ENCODE results near the gene PIGU.
"Not testable (repeated sequence)": the region's sequence is repeated elsewhere in the genome, so short reads cannot be mapped to it uniquely, and the experiment has no call there.

Gene PIGU

GRCh38 chr20:34706912-34707784 lies 30.3 kb upstream of the PIGU start:
- DNase-seq: no peak

GRCh38 chr20:34706302-34706875 lies 29.5 kb upstream of the PIGU start:
- DNase-seq: no peak

- no peak for DNase-seq
Observed at GRCh38 chr20:34705397-34706301, 28.8 kb upstream of the PIGU start.

- no peak for DNase-seq
Observed at GRCh38 chr20:34705008-34705396, 28.1 kb upstream of the PIGU start.

GRCh38 chr20:34704177-34705007 lies 27.5 kb upstream of the PIGU start, which contains the start of gene TP53INP2:
TSS of gene TP53INP2 (plus strand) at chr20:34704344. CDS start at chr20:34708740, 4,396 bp downstream.
- DNase-seq: peak; percentile 73

- DNase-seq: no peak
Observed at GRCh38 chr20:34703424-34704176, 26.7 kb upstream of the PIGU start.

- no peak for DNase-seq
Observed at GRCh38 chr20:34703061-34703423, 26.1 kb upstream of the PIGU start.

GRCh38 chr20:34701405-34702085 lies 24.7 kb upstream of the PIGU start:
- DNase-seq: no peak

GRCh38 chr20:34693414-34693813 lies 16.5 kb upstream of the PIGU start:
- no peak for DNase-seq

GRCh38 chr20:34691838-34692237 lies 14.9 kb upstream of the PIGU start:
- DNase-seq: no peak

- DNase-seq: no peak
Observed at GRCh38 chr20:34689486-34689885, 12.6 kb upstream of the PIGU start.

- DNase-seq: no peak
Observed at GRCh38 chr20:34683667-34684066, 6.8 kb upstream of the PIGU start.

GRCh38 chr20:34680586-34681175 lies 3.8 kb upstream of the PIGU start:
- DNase-seq: no peak

- no peak for DNase-seq
Observed at GRCh38 chr20:34675993-34676641, 775 bp downstream of the PIGU start.

- DNase-seq: no peak
Observed at GRCh38 chr20:34675561-34675960, 1.3 kb downstream of the PIGU start.

GRCh38 chr20:34673412-34673811 lies 3.5 kb downstream of the PIGU start:
- no peak for DNase-seq

GRCh38 chr20:34669094-34669493 lies 7.8 kb downstream of the PIGU start:
- DNase-seq: no peak

- DNase-seq: not testable (repeated sequence)
Observed at GRCh38 chr20:34664751-34665150, 12.1 kb downstream of the PIGU start.

GRCh38 chr20:34663213-34663943 lies 13.5 kb downstream of the PIGU start:
- DNase-seq: no peak
